ENCODE data around the gene MYO1G.

DNA sequence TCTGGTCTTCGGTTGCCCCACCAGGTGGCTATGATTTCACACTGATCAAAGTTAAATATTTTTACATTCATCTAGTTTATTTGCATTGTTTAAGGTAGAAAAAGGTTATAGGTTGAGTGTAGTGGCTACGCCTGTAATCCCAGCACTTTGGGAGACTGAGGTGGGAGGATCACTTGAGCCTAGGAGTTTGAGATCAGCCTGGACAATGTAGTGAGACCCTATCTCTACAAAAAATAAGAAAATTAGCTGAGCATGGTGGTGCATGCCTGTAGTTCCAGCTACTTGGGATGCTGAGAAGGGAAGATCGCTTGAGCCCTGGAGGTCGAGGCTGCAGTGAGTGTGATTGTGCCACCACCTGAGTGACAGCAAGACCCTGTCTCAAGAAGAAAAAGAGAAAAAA is 25.0 kb upstream of the MYO1G start:
- TF ChIP-seq CTCF (conservative IDR thresholded peaks at IDR 0.05 in 1 of 2, IDR thresholded peaks at IDR 0.05 in 1 of 2; ENCODE audit: extremely low read depth in 1 of 2, insufficient read depth in 1 of 2, low read depth in 1 of 2, low read length in 2 of 2) = no peak
- no peak for TF ChIP-seq EZH2 (IDR thresholded peaks at IDR 0.05; ENCODE audit: borderline replicate concordance, low read length)

All from mammary epithelial cell (primary cell).